NCI-H345 treated with DMSO at 0.1 percent for 48 hours (cell line): Measurements from ENCODE around the gene OR10P1.
"Not testable (repeated sequence)": the region's sequence is repeated elsewhere in the genome, so short reads cannot be mapped to it uniquely, and the experiment has no call there.

ENCODE experiments used
- DNase-seq: peaks from one replicate; lab custom pipeline; 2025; ENCODE audit not compliant: unreplicated experiment; lab: John Stamatoyannopoulos, UW

Gene OR10P1

GRCh38 chr12:55636853-55637252, at the start of gene OR10P1:
OR10P1 (plus strand) TSS chr12:55636892; CDS start chr12:55636892, 0 bp downstream.
- DNase-seq, result no peak

GRCh38 chr12:55590152-55590551, 46.5 kb upstream of the OR10P1 start:
- not testable (repeated sequence) for DNase-seq

- DNase-seq, result no peak
Observed at GRCh38 chr12:55607821-55608594, 28.7 kb upstream of the OR10P1 start.

DNA sequence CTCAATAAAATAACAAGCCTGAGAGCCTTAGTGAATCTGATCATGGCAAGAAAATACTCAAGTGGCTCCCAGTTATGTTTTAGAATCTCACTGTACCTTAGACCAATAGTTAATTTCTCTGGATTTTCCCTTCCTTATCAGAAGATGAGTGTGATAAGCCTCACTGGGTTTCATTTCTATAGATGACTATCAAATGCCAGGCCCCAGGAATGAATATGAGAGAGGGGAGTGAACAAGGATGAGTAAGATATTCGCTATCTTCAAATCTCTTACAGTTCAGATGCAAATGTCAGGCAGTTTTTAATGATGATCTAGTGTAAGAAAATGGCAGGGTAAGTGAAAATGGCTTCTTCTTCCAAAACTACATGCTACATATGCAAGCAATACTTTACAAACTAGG, 26.1 kb upstream of the OR10P1 start:
- DNase-seq, result no peak

DNA sequence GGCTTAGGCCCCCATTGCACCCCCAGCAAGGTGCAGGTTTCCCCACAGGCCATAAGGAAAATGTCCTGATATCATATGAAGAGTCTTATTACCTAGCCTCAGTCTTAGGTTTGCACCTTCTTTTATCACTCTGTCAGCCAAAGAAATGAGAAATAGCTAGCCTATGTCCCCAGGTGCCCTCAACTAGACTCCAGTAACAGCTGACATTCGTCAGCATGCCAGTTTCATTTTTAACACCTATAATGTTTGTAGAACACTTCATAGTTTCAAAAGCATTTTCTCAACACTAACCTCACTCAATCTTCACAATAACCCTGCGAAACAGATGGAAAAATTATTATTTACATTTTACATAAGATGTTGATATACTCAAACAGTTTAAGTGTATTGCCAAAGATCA, 24.0 kb upstream of the OR10P1 start:
- DNase-seq, result no peak

DNA sequence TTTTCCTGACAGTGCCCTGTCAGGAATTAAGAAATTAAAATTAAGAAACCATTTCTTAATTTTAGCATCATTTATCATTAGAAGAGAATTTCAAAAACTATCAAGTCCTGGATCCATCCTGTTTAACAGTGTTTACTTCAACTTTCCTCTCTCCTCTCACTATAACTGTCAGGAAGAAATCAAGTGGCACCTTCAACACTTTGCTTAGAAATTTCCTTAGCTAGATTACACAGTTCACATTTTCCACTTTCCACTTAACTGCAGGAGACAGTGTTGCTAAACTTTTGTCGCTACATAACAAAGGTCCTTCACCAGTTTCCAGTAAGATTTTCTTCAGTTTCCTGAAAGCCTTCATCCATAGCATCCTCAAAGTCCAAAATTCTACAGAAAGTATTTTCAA, 21.9 kb upstream of the OR10P1 start:
- DNase-seq, result no peak

DNA sequence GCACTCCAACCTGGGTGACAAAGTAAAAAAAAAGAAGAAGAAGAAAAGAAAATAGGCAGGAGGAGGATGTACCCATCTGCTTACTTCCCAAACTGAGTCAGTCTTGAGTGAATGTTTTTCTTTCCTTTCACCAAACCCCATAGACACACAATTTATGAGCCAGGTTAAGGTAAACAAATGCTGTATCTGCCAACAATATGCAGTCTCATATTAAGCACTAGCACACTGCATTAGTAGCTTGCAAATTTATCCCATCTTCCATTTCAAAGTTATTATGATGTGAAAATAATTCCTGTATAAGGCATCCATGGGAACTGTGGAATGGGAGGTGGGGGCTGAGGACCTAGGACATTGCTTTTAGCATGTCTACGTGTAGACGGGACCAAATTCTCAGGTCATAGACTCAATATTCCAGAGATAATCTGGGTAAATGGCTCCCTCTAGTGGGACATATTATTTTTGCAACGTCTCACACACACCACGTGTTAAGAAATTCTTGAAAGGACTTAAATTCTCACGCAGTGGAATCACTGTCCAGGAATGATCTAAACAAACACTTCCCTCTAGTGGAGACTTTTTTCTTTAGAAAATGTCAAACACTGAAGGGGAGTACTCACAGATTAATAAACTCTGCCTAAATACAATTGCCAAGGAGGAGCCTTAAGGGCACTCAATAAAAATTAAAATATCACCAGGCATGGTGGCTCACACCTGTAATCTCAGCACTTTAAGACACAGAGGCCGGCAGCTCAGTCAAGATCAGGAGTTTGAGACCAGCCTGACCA, 17.1 kb upstream of the OR10P1 start:
- peak; percentile 19 for DNase-seq

- no peak for DNase-seq
Observed at GRCh38 chr12:55624056-55624455, 12.6 kb upstream of the OR10P1 start.

DNA sequence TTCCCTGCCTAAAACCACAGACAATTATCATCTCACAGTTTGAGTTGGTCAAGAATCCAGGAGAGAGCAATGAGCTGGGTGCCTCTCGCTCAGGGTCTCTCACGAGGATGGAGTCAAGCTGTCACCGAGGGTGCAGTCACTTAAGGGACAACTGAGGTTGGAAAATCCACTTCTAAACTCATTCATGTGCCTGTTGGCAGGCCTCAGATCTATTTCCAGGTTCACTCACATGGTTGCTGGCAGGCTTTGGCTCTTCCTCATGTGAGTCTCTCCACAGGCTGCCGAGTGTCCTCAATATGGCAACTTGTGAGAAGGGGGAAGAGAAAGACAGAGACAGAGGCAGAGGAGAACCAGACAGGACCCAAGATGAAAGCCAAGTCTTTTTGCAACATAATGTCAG, 10.5 kb upstream of the OR10P1 start:
- DNase-seq, result no peak

DNA sequence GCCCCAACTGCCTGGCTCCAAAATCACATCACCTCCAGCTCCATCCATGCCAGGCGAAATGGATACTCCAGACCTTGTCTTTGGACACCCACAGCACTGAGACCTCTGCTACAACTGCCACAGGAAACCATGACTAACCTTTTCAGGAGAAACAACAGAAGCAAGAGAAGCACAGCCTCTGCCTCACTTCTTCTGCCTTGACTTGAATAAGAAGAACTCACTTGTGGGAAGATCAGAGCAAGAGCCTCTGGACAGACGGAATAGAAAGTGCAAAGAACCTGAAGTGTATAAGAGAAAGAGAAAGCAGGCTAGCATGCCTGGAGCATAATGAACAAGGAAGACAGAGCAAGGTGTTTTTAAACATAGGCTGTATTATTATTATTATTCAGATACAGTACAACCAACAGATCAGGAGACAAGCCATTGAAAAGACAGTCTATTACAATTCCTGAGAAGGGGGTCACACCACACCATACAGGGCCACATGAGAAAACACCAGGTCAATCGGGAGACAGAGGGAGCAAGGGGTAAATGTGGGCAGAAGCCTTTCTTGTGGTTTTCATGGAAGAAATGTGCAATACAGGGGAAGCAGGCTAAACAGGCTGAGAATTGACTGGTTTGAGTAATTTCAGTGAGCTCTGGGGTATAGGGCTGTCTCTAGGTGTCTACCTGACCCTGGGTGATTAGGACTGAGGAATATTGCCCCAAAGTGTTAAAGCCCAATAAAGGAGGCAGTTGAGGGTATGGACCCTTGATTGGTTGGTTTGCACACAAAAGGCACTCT, 7.4 kb upstream of the OR10P1 start:
- DNase-seq, result no peak

GRCh38 chr12:55631056-55631455, 5.6 kb upstream of the OR10P1 start:
- DNase-seq, result no peak

GRCh38 chr12:55631733-55632132, 5.0 kb upstream of the OR10P1 start:
- DNase-seq, result no peak

GRCh38 chr12:55633151-55633550, 3.5 kb upstream of the OR10P1 start:
- no peak for DNase-seq

DNA sequence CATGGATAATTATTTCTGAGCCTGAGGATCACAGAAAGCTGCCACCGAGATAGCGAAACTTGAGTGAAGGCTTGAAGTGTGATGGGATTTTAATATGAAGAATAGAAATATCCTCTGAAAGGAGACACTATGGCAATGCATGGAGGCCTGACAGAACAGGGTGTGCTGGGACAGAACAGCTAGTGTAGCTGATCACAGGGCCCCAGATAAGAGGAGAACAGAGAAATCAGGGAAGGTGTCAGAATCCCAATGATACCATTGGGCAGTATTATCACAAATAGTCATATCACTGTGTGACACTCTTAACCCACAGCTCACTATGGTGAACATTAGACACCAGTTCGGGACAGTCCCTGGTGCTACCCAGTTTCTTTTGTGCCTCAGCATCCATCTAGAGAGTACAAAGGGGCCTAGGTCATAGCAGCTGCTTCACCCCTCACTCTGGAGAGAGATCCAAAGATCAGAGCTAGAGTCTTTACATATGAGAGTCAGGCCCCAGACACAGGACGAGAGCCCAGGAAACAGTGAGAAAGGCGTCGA, 506 bp upstream of the OR10P1 start:
- no peak for DNase-seq

GRCh38 chr12:55637467-55637866, 775 bp downstream of the OR10P1 start:
- DNase-seq, result no peak

- DNase-seq, result no peak
Observed at GRCh38 chr12:55641595-55641994, 4.9 kb downstream of the OR10P1 start.

GRCh38 chr12:55642267-55642666, 5.6 kb downstream of the OR10P1 start:
- DNase-seq, result no peak

DNA sequence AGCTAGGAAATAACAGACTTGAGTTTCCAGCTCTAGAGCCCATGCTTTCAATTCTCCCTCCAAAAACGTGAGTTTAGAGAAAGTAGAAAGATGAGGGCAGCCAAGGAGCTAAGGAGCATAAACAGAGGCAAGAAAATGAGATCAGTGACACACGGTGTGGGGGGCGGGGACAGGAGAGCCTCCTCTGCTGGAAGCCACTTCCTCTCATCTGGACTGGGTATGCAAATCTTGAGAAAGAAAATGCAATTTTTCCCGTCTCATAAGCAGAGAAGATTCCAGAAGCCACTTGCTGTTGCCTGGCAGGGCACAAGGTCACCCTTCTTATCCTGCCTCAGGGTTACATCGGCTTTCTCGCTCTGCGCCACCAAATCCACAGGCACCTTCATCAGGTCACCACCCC, 6.0 kb downstream of the OR10P1 start:
- DNase-seq, result no peak

GRCh38 chr12:55644591-55644990, 7.9 kb downstream of the OR10P1 start:
- no peak for DNase-seq

GRCh38 chr12:55647027-55647426, 10.3 kb downstream of the OR10P1 start:
- DNase-seq, result no peak

GRCh38 chr12:55650620-55651298, 14.1 kb downstream of the OR10P1 start:
- not testable (repeated sequence) for DNase-seq
